ENCODE results near the gene KIF16B. TPM values are rescaled to one million over a fixed set of nuclear protein-coding genes. Genes with fewer than 3 reads are reported as not detected.

The KIF16B gene
- total and polyA plus RNA-seq, 4 donors: 5.1 to 19.7 (median 8.4) TPM

GRCh38 chr20:16562259-16562658 is 11.0 kb downstream of the KIF16B start:
- Histone ChIP-seq H3K27me3 (ENCODE audit: control insufficient read depth in 4 of 4, insufficient read depth in 4 of 4, low read length in 3 of 4) (no peaks in the 10 kb centered on the region), H3K36me3 (ENCODE audit: control insufficient read depth in 4 of 4, insufficient read depth in 3 of 4, low read depth in 1 of 4, low read length in 3 of 4) (no peaks in the 10 kb centered on the region), H3K9me3 (ENCODE audit: control insufficient read depth in 4 of 4, low read length in 3 of 4) (no peaks in the 10 kb centered on the region), H3K27ac (ENCODE audit: low read depth in 1 of 2, low read length in 2 of 2) (no peak overlapping the region), H3K9ac (ENCODE audit: low read depth in 1 of 2, low read length in 2 of 2) (no peak overlapping the region), H3K4me3 (ENCODE audit: low read depth in 1 of 3, low read length in 3 of 3) (no peak overlapping the region), H3K4me1 (ENCODE audit: control insufficient read depth in 4 of 4, insufficient read depth in 4 of 4, low read length in 3 of 4) (no peaks in the 10 kb centered on the region)
- DNase-seq (ENCODE audit: low spot score): no peak
- no peak for TF ChIP-seq FOXA2 (IDR thresholded peaks at IDR 0.05)
- WGBS: 90% methylated on average over 10 of the region's 10 CpGs

- H3K9ac ChIP-seq (ENCODE audit: low read depth in 1 of 2, low read length in 2 of 2): no peak overlapping the region
- H3K36me3 ChIP-seq (ENCODE audit: control insufficient read depth in 4 of 4, insufficient read depth in 3 of 4, low read depth in 1 of 4, low read length in 3 of 4): no peaks in the 10 kb centered on the region
- no peaks in the 10 kb centered on the region for H3K27me3 ChIP-seq (ENCODE audit: control insufficient read depth in 4 of 4, insufficient read depth in 4 of 4, low read length in 3 of 4)
- 86% methylated on average over 9 of the region's 9 CpGs for WGBS
- H3K4me1 ChIP-seq (ENCODE audit: control insufficient read depth in 4 of 4, insufficient read depth in 4 of 4, low read length in 3 of 4): no peaks in the 10 kb centered on the region
- H3K9me3 ChIP-seq (ENCODE audit: control insufficient read depth in 4 of 4, low read length in 3 of 4): no peaks in the 10 kb centered on the region
- H3K4me3 ChIP-seq (ENCODE audit: low read depth in 1 of 3, low read length in 3 of 3): no peak overlapping the region
- TF ChIP-seq, protein P1, sequence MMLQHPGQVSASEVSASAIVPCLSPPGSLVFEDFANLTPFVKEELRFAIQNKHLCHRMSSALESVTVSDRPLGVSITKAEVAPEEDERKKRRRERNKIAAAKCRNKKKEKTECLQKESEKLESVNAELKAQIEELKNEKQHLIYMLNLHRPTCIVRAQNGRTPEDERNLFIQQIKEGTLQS (IDR thresholded peaks at IDR 0.05): no peak
- H3K27ac ChIP-seq (ENCODE audit: low read depth in 1 of 2, low read length in 2 of 2): no peak overlapping the region
- no peak for DNase-seq (ENCODE audit: low spot score)
Observed at GRCh38 chr20:16560661-16561060, 12.6 kb downstream of the KIF16B start.

DNA sequence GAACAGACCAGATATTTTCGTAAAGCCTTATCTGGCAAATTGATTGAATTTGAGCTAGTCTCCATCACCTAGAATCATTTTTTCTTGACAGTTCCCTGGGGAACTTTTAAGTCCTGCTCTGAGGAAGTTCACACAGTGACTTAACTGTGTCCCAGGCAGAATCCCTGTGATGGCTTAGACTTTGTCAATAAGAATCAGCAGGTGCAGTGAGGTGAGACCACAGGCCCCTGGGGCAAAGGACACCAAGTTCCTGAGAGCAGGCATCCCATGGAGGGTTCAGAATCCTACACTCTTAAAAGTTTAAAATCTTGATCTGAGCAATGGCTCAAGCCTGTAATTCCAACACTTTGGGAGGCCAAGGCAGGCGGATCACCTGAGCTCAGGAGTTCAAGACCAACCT is 13.0 kb downstream of the KIF16B start:
- Histone ChIP-seq H3K4me1 (ENCODE audit: control insufficient read depth in 4 of 4, insufficient read depth in 4 of 4, low read length in 3 of 4) (no peaks in the 10 kb centered on the region), H3K4me3 (ENCODE audit: low read depth in 1 of 3, low read length in 3 of 3) (no peak overlapping the region), H3K9ac (ENCODE audit: low read depth in 1 of 2, low read length in 2 of 2) (no peak overlapping the region), H3K9me3 (ENCODE audit: control insufficient read depth in 4 of 4, low read length in 3 of 4) (no peaks in the 10 kb centered on the region), H3K27ac (ENCODE audit: low read depth in 1 of 2, low read length in 2 of 2) (no peak overlapping the region), H3K36me3 (ENCODE audit: control insufficient read depth in 4 of 4, insufficient read depth in 3 of 4, low read depth in 1 of 4, low read length in 3 of 4) (no peaks in the 10 kb centered on the region), H3K27me3 (ENCODE audit: control insufficient read depth in 4 of 4, insufficient read depth in 4 of 4, low read length in 3 of 4) (no peaks in the 10 kb centered on the region)
- WGBS: 96% methylated on average over 2 of the region's 2 CpGs
- no peak for DNase-seq (ENCODE audit: low spot score)
- TF ChIP-seq ZBTB33 (IDR thresholded peaks at IDR 0.05): no peak
- TF ChIP-seq YY1 (IDR thresholded peaks at IDR 0.05): no peak
- TF ChIP-seq EGR1 (IDR thresholded peaks at IDR 0.05; ENCODE audit: low read depth in 2 of 2): no peak
- TF ChIP-seq, protein P2, sequence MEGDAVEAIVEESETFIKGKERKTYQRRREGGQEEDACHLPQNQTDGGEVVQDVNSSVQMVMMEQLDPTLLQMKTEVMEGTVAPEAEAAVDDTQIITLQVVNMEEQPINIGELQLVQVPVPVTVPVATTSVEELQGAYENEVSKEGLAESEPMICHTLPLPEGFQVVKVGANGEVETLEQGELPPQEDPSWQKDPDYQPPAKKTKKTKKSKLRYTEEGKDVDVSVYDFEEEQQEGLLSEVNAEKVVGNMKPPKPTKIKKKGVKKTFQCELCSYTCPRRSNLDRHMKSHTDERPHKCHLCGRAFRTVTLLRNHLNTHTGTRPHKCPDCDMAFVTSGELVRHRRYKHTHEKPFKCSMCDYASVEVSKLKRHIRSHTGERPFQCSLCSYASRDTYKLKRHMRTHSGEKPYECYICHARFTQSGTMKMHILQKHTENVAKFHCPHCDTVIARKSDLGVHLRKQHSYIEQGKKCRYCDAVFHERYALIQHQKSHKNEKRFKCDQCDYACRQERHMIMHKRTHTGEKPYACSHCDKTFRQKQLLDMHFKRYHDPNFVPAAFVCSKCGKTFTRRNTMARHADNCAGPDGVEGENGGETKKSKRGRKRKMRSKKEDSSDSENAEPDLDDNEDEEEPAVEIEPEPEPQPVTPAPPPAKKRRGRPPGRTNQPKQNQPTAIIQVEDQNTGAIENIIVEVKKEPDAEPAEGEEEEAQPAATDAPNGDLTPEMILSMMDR (IDR thresholded peaks at IDR 0.05; ENCODE audit: low read depth, low read length, missing input control): no peak
- no peak for TF ChIP-seq MAX (IDR thresholded peaks at IDR 0.05)
- no peak for TF ChIP-seq SP1 (IDR thresholded peaks at IDR 0.05)
- TF ChIP-seq NR2F2 (IDR thresholded peaks at IDR 0.05): no peak
- no peak for TF ChIP-seq REST (IDR thresholded peaks at IDR 0.05)
- TF ChIP-seq HNF4A (conservative IDR thresholded peaks at IDR 0.05): no peak
- no peak for TF ChIP-seq JUND (IDR thresholded peaks at IDR 0.05)
- no peak for TF ChIP-seq HNF4G (IDR thresholded peaks at IDR 0.05)
- no peak for TF ChIP-seq RAD21 (IDR thresholded peaks at IDR 0.05)
- no peak for TF ChIP-seq FOXA2 (IDR thresholded peaks at IDR 0.05)
- TF ChIP-seq, protein P1 (IDR thresholded peaks at IDR 0.05): no peak

Data from liver (tissue), 9 donors.